IMR-90 (cell line): Measurements from ENCODE around the gene TENM4. TPM values are rescaled to one million over a fixed set of nuclear protein-coding genes. Genes with fewer than 3 reads are reported as not detected.

Source experiments
- ATAC-seq: fragments of 200-7000 bp; cut with Tn5 transposase; 2 replicates; pipeline ENCODE4 v1.9.1; 2020; ENCODE audit warnings: low read depth, mild to moderate bottlenecking, moderate library complexity
- BruUV-seq: library from RNA; stranded (reverse); fragments of 400-500 nt; replicated peaks from 2 replicates; lab custom pipeline; 2021; lab: Mats Ljungman, UMichigan
- CTCF ChIA-PET: fragments of 300-600 bp; formaldehyde crosslinking; extraction: SDS; loops from one replicate; lab custom pipeline; 2021; ENCODE audit warnings: antibody characterized with exemption; lab: Yijun Ruan, JAX
- POLR2A ChIA-PET: fragments of 300-600 bp; sonication (Branson Sonifier 250); formaldehyde crosslinking; loops from one replicate; lab custom pipeline; 2022; ENCODE audit warnings: antibody characterized with exemption; ENCODE audit not compliant: unreplicated experiment; lab: Charles Lee
- DNase-seq: peaks from one replicate; pipeline ENCODE4 v3.0.0; 2013
- H2AFZ ChIP-seq: replicated peaks from 2 replicates; pipeline ENCODE3; 2013; ENCODE audit warnings: low read length, mild to moderate bottlenecking; ENCODE audit not compliant: poor library complexity
- H2AK5ac ChIP-seq: 2 replicates; pipeline ENCODE4 v1.6.1; 2013; ENCODE audit warnings: low read depth, low read length, inconsistent platforms
- H2AK9ac ChIP-seq: replicated peaks from 2 replicates; pipeline ENCODE3; 2013; ENCODE audit warnings: mild to moderate bottlenecking, low read depth, low read length, moderate library complexity; ENCODE audit not compliant: poor library complexity
- H2BK120ac ChIP-seq: 2 replicates; pipeline ENCODE4 v1.6.1; 2013; ENCODE audit warnings: low read depth, low read length, inconsistent platforms
- H2BK15ac ChIP-seq: 3 replicates; pipeline ENCODE4 v1.6.1; 2013; ENCODE audit warnings: low read depth, low read length, inconsistent platforms
- H2BK20ac ChIP-seq: 2 replicates; pipeline ENCODE4 v1.6.1; 2013; ENCODE audit warnings: low read depth, mild to moderate bottlenecking, inconsistent platforms, low read length, moderate library complexity
- H2BK5ac ChIP-seq: 2 replicates; pipeline ENCODE4 v1.6.1; 2013; ENCODE audit warnings: mild to moderate bottlenecking, low read depth, low read length, inconsistent platforms; ENCODE audit not compliant: poor library complexity, severe bottlenecking
- H3K14ac ChIP-seq: replicated peaks from 2 replicates; pipeline ENCODE4 v1.6.1; 2013; ENCODE audit warnings: low read depth, low read length, inconsistent platforms
- H3K18ac ChIP-seq: 2 replicates; pipeline ENCODE4 v1.6.1; 2013; ENCODE audit warnings: low read depth, low read length, control low read depth
- H3K23ac ChIP-seq: 2 replicates; pipeline ENCODE4 v1.6.1; 2013; ENCODE audit warnings: low read depth, low read length, inconsistent platforms
- H3K27ac ChIP-seq: 2 replicates; pipeline ENCODE4 v1.5.1; 2013; ENCODE audit warnings: mild to moderate bottlenecking, control low read depth, low read length; ENCODE audit not compliant: insufficient read depth
- H3K27me3 ChIP-seq: 2 replicates; pipeline ENCODE4 v1.6.1; 2013; ENCODE audit warnings: low read length; ENCODE audit not compliant: control insufficient read depth, insufficient read depth
- H3K36me3 ChIP-seq: 2 replicates; pipeline ENCODE4 v1.6.1; 2013; ENCODE audit warnings: low read length, mixed read lengths; ENCODE audit not compliant: control insufficient read depth, insufficient read depth
- H3K4ac ChIP-seq: 2 replicates; pipeline ENCODE4 v1.6.1; 2013; ENCODE audit warnings: low read depth, low read length, inconsistent platforms
- H3K4me1 ChIP-seq: 2 replicates; pipeline ENCODE4 v1.6.1; 2013; ENCODE audit warnings: low read length, mixed read lengths; ENCODE audit not compliant: control insufficient read depth, insufficient read depth
- H3K4me2 ChIP-seq: 2 replicates; pipeline ENCODE4 v1.6.1; 2013; ENCODE audit warnings: low read depth, mild to moderate bottlenecking, control low read depth, low read length, moderate library complexity
- H3K4me3 ChIP-seq: 2 replicates; pipeline ENCODE4 v1.5.1; 2013; ENCODE audit warnings: low read depth, mild to moderate bottlenecking, control low read depth, low read length, moderate library complexity; ENCODE audit not compliant: insufficient read depth
- H3K56ac ChIP-seq: 2 replicates; pipeline ENCODE4 v1.6.1; 2013; ENCODE audit warnings: low read length, inconsistent platforms; ENCODE audit not compliant: insufficient read depth; ENCODE audit errors: extremely low read depth
- H3K79me1 ChIP-seq, 2 experiments: 2 replicates each; pipeline ENCODE4 v1.6.1; 2013; ENCODE audit warnings: low read length in 2 of 2, inconsistent platforms in 1 of 2, low read depth in 1 of 2
- H3K9ac ChIP-seq: 2 replicates; pipeline ENCODE4 v1.6.1; 2013; ENCODE audit warnings: low read depth, low read length, control low read depth
- H3K9me1 ChIP-seq: 2 replicates; pipeline ENCODE4 v1.6.1; 2013; ENCODE audit warnings: low read length, inconsistent platforms; ENCODE audit not compliant: insufficient read depth
- H3K9me3 ChIP-seq: 2 replicates; pipeline ENCODE4 v1.6.1; 2013; ENCODE audit warnings: low read length; ENCODE audit not compliant: control insufficient read depth, insufficient read depth
- H4K20me1 ChIP-seq: 2 replicates; pipeline ENCODE4 v1.6.1; 2013; ENCODE audit warnings: low read length, inconsistent platforms; ENCODE audit not compliant: insufficient read depth
- H4K5ac ChIP-seq: 2 replicates; pipeline ENCODE4 v1.6.1; 2013; ENCODE audit warnings: mild to moderate bottlenecking, low read depth, low read length, control low read depth
- H4K8ac ChIP-seq, 2 experiments: 2 replicates each; pipeline ENCODE4 v1.6.1; 2013; ENCODE audit warnings: low read depth in 2 of 2, low read length in 2 of 2, control low read depth in 1 of 2, inconsistent platforms in 1 of 2
- H4K91ac ChIP-seq: 2 replicates; pipeline ENCODE4 v1.6.1; 2013; ENCODE audit warnings: low read depth, low read length, inconsistent platforms; ENCODE audit not compliant: insufficient read depth
- FOS ChIP-seq: fragments of 150-350 bp; IDR thresholded peaks from 2 replicates; pipeline ENCODE4 v1.6.1; 2016; ENCODE audit warnings: low read depth, low read length
- MAFK ChIP-seq: IDR thresholded peaks from 2 replicates; pipeline ENCODE4 v1.6.1; 2012; ENCODE audit warnings: low read depth, low read length, improper control_type of control experiment
- RAD21 ChIP-seq: IDR thresholded peaks from 2 replicates; pipeline ENCODE4 v1.6.1; 2012; ENCODE audit warnings: low read length, improper control_type of control experiment
- WGBS, 2 experiments: methylation state at CpG; one replicate each; pipeline versions ENCODE4 v1.1.5 to v1.1.7; 2013; ENCODE audit warnings: missing lambda C conversion rate in 2 of 2; ENCODE audit not compliant: insufficient read length in 1 of 2; ENCODE audit errors: extremely low coverage in 2 of 2; 5-methylcytosine and 5-hydroxymethylcytosine counted together
- dilution Hi-C: fragments of 300-500 bp; cut with HindIII; formaldehyde crosslinking; loops from one replicate; pipeline ENCODE4 v1.14.3; 2018; ENCODE audit warnings: low sequenced_read_pairs; ENCODE audit not compliant: unreplicated experiment
- in situ Hi-C: fragments of 300-500 bp; cut with MboI; formaldehyde crosslinking; loops from 3 replicates; pipeline ENCODE4 v1.14.3; 2019; ENCODE audit warnings: low sequenced_read_pairs, inconsistent platforms, mixed read lengths
- intact Hi-C: fragments of 100-400 bp; cut with micrococcal nuclease; formaldehyde crosslinking; loops from 2 replicates; pipeline ENCODE4 v1.10.0; 2022
- polyA plus RNA-seq, 3 experiments: library from polyadenylated mRNA; depleted of rRNA; stranded (reverse); fragments of >200 nt; gene quantifications; 2 replicates each; pipeline ENCODE4 v1.2.3, GENCODE V29; 2012; ENCODE audit warnings: low replicate concordance in 1 of 3
- total RNA-seq: library from RNA; depleted of rRNA; stranded (reverse); fragments of >200 nt; gene quantifications from 2 replicates; pipeline ENCODE4 v1.2.3, GENCODE V29; 2012

Gene TENM4
- total and polyA plus RNA-seq, 2 of the 4 experiments (the other 2 are of a cell fraction): 7.4 to 9.0 TPM

- Histone ChIP-seq H4K20me1 (no peaks in the 10 kb centered on the region), H3K23ac (no peak overlapping the region), H3K4me2 (no peak overlapping the region), H3K56ac (no peak overlapping the region), H3K9ac (no peak overlapping the region), H2AK9ac (no peak overlapping the region), H4K5ac (no peak overlapping the region), H3K27ac (no peak overlapping the region), H2BK20ac (no peak overlapping the region), H3K36me3 (peaks cover 12% of the 10 kb centered on the region; the same call in 1 of the 2 replicates), H4K91ac (no peak overlapping the region), H2BK120ac (no peak overlapping the region), H3K27me3 (no peaks in the 10 kb centered on the region), H2BK15ac (no peak overlapping the region), H3K14ac (no peak overlapping the region), H3K79me1 (no peaks in the 10 kb centered on the region), H2AK5ac (no peak overlapping the region), H3K4me3 (no peak overlapping the region), H2AFZ (no peak overlapping the region), H3K18ac (no peak overlapping the region), H3K4me1 (peaks cover 3% of the 10 kb centered on the region; the same call in 1 of the 2 replicates), H3K4ac (no peak overlapping the region), H3K9me1 (no peaks in the 10 kb centered on the region), H4K8ac (no peak overlapping the region), H3K9me3 (no peaks in the 10 kb centered on the region), H2BK5ac (no peak overlapping the region)
- WGBS, 2 experiments: 92% methylated on average over 2 of the region's 8 CpGs; no CpG with 5 or more reads in 1 of the 2 experiments
- TF ChIP-seq MAFK (no peak), RAD21 (no peak), FOS (no peak)
- ATAC-seq: no peak; the same call in 1 of the 2 replicates
- DNase-seq: no peak
- ChIA-PET POLR2A (no interaction called here), CTCF (no interaction called here)
- BruUV-seq: no TSS peak
- dilution Hi-C loops (no loop called here), in situ Hi-C loops (no loop called here), intact Hi-C loops (no loop called here)
Measured at GRCh38 chr11:78730267-78730824, 710.5 kb downstream of the TENM4 start.
